NCI-H2171 (cell line): ENCODE measurements around the gene CCBE1.
A peak's percentile ranks its signal among the peaks of the same experiment; 100 is the strongest.
"Not testable (repeated sequence)": the region's sequence is repeated elsewhere in the genome, so short reads cannot be mapped to it uniquely, and the experiment has no call there.

Source experiments
- DNase-seq: peaks from one replicate; lab custom pipeline; 2025; lab: John Stamatoyannopoulos, UW

Gene CCBE1

GRCh38 chr18:59656373-59656887 is 40.8 kb downstream of the CCBE1 start:
- DNase-seq: no peak

GRCh38 chr18:59655676-59656075 is 41.5 kb downstream of the CCBE1 start:
- DNase-seq: no peak

- DNase-seq: no peak
Observed at GRCh38 chr18:59651071-59651470, 46.2 kb downstream of the CCBE1 start.

- no peak for DNase-seq
Observed at GRCh38 chr18:59650266-59650820, 46.9 kb downstream of the CCBE1 start.

- DNase-seq: no peak
Observed at GRCh38 chr18:59649591-59649990, 47.6 kb downstream of the CCBE1 start.

GRCh38 chr18:59648469-59648868 is 48.8 kb downstream of the CCBE1 start:
- not testable (repeated sequence) for DNase-seq

- no peak for DNase-seq
Observed at GRCh38 chr18:59646963-59647307, 50.3 kb downstream of the CCBE1 start.

- DNase-seq: no peak
Observed at GRCh38 chr18:59646228-59646962, 50.8 kb downstream of the CCBE1 start.

- no peak for DNase-seq
Observed at GRCh38 chr18:59643740-59644139, 53.5 kb downstream of the CCBE1 start.

- DNase-seq: no peak
Observed at GRCh38 chr18:59640721-59641120, 56.5 kb downstream of the CCBE1 start.

- peak; percentile 37 for DNase-seq
Observed at GRCh38 chr18:59639821-59640220, 57.4 kb downstream of the CCBE1 start.

- no peak for DNase-seq
Observed at GRCh38 chr18:59639136-59639535, 58.1 kb downstream of the CCBE1 start.

GRCh38 chr18:59633961-59634485 is 63.2 kb downstream of the CCBE1 start:
- no peak for DNase-seq

- no peak for DNase-seq
Observed at GRCh38 chr18:59633317-59633716, 63.9 kb downstream of the CCBE1 start.

GRCh38 chr18:59631583-59632181 is 65.5 kb downstream of the CCBE1 start:
- DNase-seq: no peak

- peak; percentile 73 for DNase-seq
Observed at GRCh38 chr18:59629894-59630293, 67.3 kb downstream of the CCBE1 start.

GRCh38 chr18:59628995-59629394 is 68.2 kb downstream of the CCBE1 start:
- DNase-seq: no peak

- no peak for DNase-seq
Observed at GRCh38 chr18:59627414-59627813, 69.8 kb downstream of the CCBE1 start.

GRCh38 chr18:59624369-59624765 is 72.9 kb downstream of the CCBE1 start:
- DNase-seq: no peak

- no peak for DNase-seq
Observed at GRCh38 chr18:59623456-59624368, 73.5 kb downstream of the CCBE1 start.

GRCh38 chr18:59621027-59621426 is 76.2 kb downstream of the CCBE1 start:
- no peak for DNase-seq

- no peak for DNase-seq
Observed at GRCh38 chr18:59620381-59620780, 76.8 kb downstream of the CCBE1 start.
